AG04450 (cell line): Measurements from ENCODE around the gene COX8C. TPM values are rescaled to one million over a fixed set of nuclear protein-coding genes. Genes with fewer than 3 reads are reported as not detected.

ENCODE experiments used
- CTCF ChIA-PET: fragments of 300-600, 350-600 bp; formaldehyde crosslinking; extraction: SDS; loops from one replicate; lab custom pipeline; 2022; ENCODE audit warnings: antibody characterized with exemption, inconsistent platforms; lab: Charles Lee
- POLR2A ChIA-PET: fragments of 350-600 bp; formaldehyde crosslinking; extraction: SDS; loops from one replicate; lab custom pipeline; 2021; ENCODE audit warnings: antibody characterized with exemption, inconsistent platforms; lab: Yijun Ruan, JAX
- DNase-seq: peaks from one replicate; pipeline ENCODE4 v3.0.0-alpha.2; 2011; ENCODE audit warnings: low read depth, low spot score
- H3K27ac ChIP-seq: one replicate; pipeline ENCODE4 v1.5.1; 2012; ENCODE audit warnings: low read depth, low read length, control low read depth
- H3K27me3 ChIP-seq: one replicate; pipeline ENCODE4 v1.6.0; 2012; ENCODE audit warnings: low read length; ENCODE audit not compliant: control insufficient read depth, insufficient read depth
- H3K4me3 ChIP-seq: 2 replicates; pipeline ENCODE4 v1.5.1; 2011; ENCODE audit warnings: mild to moderate bottlenecking, low read depth, low read length, control low read depth
- H3K9me3 ChIP-seq: 2 replicates; pipeline ENCODE4 v1.5.1; 2012; ENCODE audit warnings: low read length; ENCODE audit not compliant: control insufficient read depth, insufficient read depth
- polyA plus RNA-seq: library from polyadenylated mRNA; depleted of rRNA; stranded (reverse); fragments of >200 nt; gene quantifications from 2 replicates; pipeline ENCODE4 v1.2.3, GENCODE V29; 2011
- TF ChIP-seq, protein P1 (sequence below): IDR thresholded peaks from 2 replicates; pipeline ENCODE4 v1.5.1; 2011; ENCODE audit warnings: low read depth, low read length, control low read depth, inconsistent platforms

COX8C gene
- polyA plus RNA-seq, 1 experiment = not detected

DNA sequence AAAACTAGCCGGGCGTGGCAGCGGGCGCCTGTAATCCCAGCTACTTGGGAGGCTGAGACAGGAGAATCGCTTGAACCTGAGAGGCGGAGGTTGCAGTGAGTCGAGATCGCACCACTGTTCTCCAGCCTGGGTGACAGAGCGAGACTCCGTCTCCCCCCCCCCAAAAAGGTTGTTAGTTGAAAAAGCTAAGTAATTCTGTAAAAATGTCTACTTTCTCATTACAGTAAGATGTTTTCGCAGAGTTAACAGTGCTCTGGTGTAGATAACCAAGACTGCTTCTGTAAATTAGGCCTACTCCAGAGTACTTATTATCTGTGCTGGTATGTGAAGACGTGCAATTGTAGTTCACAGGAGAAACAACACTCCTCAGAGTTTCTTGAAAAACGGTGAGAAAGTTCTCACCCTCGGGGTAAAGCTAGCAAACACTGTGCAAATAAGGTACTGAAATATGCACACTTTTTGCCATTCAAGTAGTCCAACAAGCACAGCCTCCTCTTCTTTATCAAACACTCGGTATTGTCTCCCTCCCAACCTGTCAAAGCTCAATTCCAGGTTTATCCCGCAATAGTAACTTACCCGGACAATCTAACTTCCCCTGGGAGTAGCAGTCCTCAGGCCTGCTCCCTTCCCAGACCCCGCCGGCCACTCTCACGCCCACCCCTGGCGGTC is 15.1 kb upstream of the COX8C start:
- Histone ChIP-seq H3K4me3 (peak overlapping the region; percentile 76), H3K27ac (no peak overlapping the region), H3K9me3 (no peaks in the 10 kb centered on the region), H3K27me3 (no peaks in the 10 kb centered on the region)
- ChIA-PET POLR2A (no interaction called here), CTCF (interaction anchor here (1.0 kb wide), 1 partner anchor 124 kb away, joined by 3 read pairs; the partner anchor contains the start of gene UBR7)
- DNase-seq = no peak
- TF ChIP-seq, protein P1, sequence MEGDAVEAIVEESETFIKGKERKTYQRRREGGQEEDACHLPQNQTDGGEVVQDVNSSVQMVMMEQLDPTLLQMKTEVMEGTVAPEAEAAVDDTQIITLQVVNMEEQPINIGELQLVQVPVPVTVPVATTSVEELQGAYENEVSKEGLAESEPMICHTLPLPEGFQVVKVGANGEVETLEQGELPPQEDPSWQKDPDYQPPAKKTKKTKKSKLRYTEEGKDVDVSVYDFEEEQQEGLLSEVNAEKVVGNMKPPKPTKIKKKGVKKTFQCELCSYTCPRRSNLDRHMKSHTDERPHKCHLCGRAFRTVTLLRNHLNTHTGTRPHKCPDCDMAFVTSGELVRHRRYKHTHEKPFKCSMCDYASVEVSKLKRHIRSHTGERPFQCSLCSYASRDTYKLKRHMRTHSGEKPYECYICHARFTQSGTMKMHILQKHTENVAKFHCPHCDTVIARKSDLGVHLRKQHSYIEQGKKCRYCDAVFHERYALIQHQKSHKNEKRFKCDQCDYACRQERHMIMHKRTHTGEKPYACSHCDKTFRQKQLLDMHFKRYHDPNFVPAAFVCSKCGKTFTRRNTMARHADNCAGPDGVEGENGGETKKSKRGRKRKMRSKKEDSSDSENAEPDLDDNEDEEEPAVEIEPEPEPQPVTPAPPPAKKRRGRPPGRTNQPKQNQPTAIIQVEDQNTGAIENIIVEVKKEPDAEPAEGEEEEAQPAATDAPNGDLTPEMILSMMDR = no peak

- ChIA-PET CTCF (interaction anchor here (1.0 kb wide), 1 partner anchor 125 kb away, joined by 3 read pairs; the partner anchor contains the start of gene UBR7), POLR2A (no interaction called here)
- DNase-seq = no peak
- Histone ChIP-seq H3K9me3 (peaks cover 2% of the 10 kb centered on the region; the same call in 1 of the 2 replicates), H3K4me3 (peak overlapping the region; percentile 76), H3K27me3 (no peaks in the 10 kb centered on the region), H3K27ac (peak overlapping the region; percentile 48)
- TF ChIP-seq, protein P1 = no peak
These were observed 14.6 kb upstream of the COX8C start for GRCh38 chr14:93332397-93332852.

DNA sequence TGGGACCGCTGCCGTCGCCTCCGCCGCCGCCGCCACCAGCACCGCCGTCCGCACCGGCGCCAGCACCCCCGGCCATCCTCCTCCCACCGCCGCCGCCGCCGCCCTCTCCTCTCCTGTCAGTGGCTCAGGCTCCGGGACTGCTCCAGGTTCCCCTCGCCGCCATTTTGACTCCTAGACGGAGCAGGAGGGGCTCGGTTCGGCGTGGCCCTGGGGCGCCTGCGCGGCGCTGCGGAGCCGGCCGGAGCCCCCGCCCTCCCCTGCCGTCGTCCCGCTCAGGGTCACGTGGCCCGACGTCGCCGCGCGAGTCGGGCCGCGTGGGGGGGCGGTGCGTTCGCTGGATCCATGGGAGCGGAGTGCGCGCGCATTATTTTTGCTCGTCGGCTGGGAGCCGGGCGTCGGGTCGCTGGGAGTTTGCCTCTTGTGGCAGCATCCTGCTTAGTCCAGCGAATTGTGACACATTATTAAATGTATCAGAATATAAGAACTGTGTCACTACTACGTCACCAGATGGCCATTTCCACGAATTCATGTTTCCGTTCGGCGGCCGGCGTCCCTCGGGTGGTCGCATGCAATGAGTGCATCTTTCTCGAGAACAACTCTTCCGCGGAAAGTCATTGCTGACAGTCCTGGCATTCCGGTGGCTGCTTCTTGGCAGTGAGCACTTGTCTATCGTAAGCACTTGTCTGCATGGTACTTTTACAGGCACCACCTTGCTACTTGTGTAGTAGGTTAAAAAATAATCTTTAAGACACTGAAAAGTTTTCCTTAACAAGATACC is 13.9 kb upstream of the COX8C start, which contains the start of gene BTBD7:
Gene BTBD7 (minus strand): TSS at position 184 of the 778 bp plus-strand sequence. CDS start 36,985 bp downstream, outside the sequence.
- TF ChIP-seq, protein P1 = peak; percentile 22; the same call in 1 of the 2 replicates
- POLR2A ChIA-PET = no interaction called here
- Histone ChIP-seq H3K27me3 (no peaks in the 10 kb centered on the region), H3K9me3 (peaks cover 3% of the 10 kb centered on the region; the same call in 1 of the 2 replicates), H3K4me3 (peak within 1 kb of the TSS; percentile 82), H3K27ac (peak within 1 kb of the TSS; percentile 80)
- CTCF ChIA-PET = interaction anchor here (1.2 kb wide), 1 partner anchor 74 kb away, joined by 3 read pairs; no protein-coding TSS in a partner anchor
- peak; percentile 81 for DNase-seq

- Histone ChIP-seq H3K9me3 (peaks cover 3% of the 10 kb centered on the region; the same call in 1 of the 2 replicates), H3K4me3 (peak overlapping the region; percentile 82), H3K27ac (peak overlapping the region; percentile 80), H3K27me3 (no peaks in the 10 kb centered on the region)
- TF ChIP-seq, protein P1 = no peak
- POLR2A ChIA-PET = no interaction called here
- CTCF ChIA-PET = interaction anchor here (1.0 to 1.2 kb wide), 2 partner anchors 10 to 74 kb away, joined by 3 read pairs; no protein-coding TSS in a partner anchor
- DNase-seq = no peak
These were observed 13.3 kb upstream of the COX8C start for GRCh38 chr14:93333631-93334103.
